GM06990 (cell line): ENCODE measurements around the gene SEC23IP.
A peak's percentile ranks its signal among the peaks of the same experiment; 100 is the strongest.

ENCODE experiments used
- DNase-seq: peaks from one replicate; pipeline ENCODE4 v3.0.0-alpha.2; 2011; ENCODE audit not compliant: insufficient read length; ENCODE audit errors: extremely low read depth
- H3K27me3 ChIP-seq: replicated peaks from 2 replicates; pipeline ENCODE4 v1.6.0; 2011; ENCODE audit warnings: low read length; ENCODE audit not compliant: control insufficient read depth, insufficient read depth
- H3K36me3 ChIP-seq: 2 replicates; pipeline ENCODE4 v1.5.1; 2011; ENCODE audit warnings: low read length; ENCODE audit not compliant: control insufficient read depth, insufficient read depth
- H3K4me3 ChIP-seq: replicated peaks from 2 replicates; pipeline ENCODE4 v1.5.1; 2011; ENCODE audit warnings: low read depth, mild to moderate bottlenecking, control low read depth, low read length
- CTCF ChIP-seq: IDR thresholded peaks from 2 replicates; pipeline ENCODE4 v1.5.1; 2011; ENCODE audit warnings: low read length, control low read depth, mild to moderate bottlenecking, inconsistent platforms; ENCODE audit not compliant: insufficient read depth, poor library complexity, severe bottlenecking

The SEC23IP gene

DNA sequence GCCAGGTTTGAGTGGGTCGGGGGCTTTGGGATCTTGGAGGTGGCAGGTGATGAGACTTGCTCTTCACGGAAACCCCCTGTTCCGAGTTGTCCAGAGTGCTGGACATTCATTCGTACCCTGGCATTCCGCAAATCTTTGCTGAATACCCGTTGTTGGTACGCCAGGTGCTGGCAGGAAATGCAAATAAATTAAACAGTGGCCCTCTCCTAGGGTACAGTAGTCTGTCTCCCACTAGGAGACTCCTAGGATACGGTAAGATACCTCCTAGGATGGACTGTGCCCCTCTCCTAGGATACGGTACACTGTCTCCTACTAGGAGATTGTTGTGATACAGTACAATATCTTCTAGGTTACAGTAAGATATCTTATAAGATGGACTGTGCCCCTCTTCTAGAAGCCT lies 544 bp downstream of the SEC23IP start:
- Histone ChIP-seq H3K4me3 (peak overlapping the region; percentile 100), H3K27me3 (no peaks in the 10 kb centered on the region), H3K36me3 (peaks cover 7% of the 10 kb centered on the region)
- no peak for TF ChIP-seq CTCF
- no peak for DNase-seq

DNA sequence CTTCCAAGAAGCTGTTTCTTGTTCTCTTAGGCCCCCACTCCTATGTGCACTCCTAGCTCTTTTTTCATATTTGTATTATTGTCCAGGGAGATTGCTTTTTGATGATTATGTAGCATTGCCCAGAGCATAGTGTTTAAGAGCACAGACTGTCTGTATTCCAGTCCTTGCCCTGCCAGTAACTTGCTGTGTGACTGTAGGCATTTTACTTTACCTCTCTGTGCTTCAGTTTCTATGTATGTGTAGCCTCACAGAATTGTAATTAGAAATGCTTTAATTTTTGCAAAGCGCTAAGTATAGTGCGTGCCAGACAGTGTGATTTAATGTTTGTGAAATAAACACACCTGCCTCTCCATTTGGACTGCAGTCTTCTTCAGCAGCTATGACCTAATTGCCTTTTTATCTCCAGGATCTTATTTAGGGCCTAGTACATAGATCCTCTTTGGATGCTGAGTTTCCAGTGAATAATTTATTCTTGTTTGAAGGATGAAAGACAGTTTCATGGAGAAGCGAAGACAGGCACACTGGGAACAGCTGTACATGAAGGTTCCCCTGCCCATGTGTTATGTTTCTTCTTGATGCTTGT lies 1.4 kb downstream of the SEC23IP start:
- Histone ChIP-seq H3K27me3 (no peaks in the 10 kb centered on the region), H3K4me3 (peak overlapping the region; percentile 50), H3K36me3 (peaks cover 12% of the 10 kb centered on the region)
- TF ChIP-seq CTCF = no peak
- DNase-seq = no peak

DNA sequence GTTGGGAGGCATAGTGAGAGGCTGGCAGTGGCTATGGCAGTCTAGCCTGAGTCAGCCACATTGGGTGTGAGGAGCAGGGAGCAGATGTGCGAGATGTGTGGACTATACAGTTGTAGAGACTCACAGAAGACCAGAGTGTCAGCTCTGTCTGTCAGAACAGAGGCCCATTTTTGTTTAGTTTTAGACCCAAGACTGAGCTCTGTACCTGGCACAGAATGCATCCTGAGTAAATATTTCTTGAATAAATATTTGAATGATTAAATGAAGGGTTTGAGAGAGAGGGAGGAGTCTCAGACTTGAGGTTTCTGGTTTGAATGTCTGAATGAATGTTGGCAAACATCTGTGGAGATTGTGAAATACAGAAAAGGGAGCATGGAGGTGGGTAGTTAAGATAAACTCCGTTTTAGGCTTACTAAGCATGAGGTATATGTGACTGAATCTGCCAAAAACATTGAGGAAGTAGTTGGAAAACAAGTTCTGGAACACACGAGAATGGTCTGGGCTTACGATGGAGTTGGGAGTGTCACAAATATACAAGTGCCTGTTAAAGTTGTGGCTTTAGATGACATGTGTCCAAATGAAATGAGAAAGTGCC lies 3.6 kb downstream of the SEC23IP start:
- no peak for DNase-seq
- Histone ChIP-seq H3K27me3 (no peaks in the 10 kb centered on the region), H3K4me3 (no peak overlapping the region), H3K36me3 (peaks cover 12% of the 10 kb centered on the region)
- TF ChIP-seq CTCF = no peak

DNA sequence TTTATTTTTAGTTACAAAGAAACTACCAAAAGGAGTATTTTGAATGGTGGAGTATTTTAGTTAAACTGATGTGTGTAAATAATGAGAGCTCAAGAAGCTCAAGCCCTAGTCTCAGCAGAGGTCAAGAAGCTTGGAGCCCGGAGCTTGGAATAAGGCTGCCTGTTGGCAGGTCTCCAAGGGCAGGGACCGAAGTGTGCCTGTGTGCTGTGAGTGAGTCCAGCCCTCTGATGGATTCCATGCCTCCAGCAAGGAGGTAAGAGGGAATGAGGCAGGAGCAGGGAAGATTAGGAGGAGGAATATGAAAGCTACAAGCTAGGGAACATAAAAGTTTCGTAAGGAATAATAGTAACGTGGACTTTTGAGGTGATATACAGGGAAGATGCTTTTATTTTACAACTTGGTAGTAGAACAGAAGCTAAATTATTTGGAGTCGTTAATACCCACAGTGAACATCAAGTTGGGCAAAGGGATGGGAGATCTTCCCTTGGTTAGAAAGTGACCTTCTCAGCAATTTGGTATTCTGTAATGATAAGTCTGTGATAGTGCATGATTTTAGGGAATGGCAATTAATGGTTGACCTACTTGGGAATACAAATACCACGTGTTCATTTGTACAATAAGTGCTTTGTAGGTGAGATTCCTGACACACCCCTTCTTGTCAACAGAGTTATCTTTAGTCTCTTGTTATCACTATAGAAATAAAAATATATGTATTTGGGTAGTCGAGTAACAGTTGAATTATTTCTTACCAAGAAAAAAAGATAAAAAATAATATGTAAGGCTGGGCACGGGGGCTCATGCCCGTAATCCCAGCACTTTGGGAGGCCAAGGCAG lies 4.6 kb downstream of the SEC23IP start:
- Histone ChIP-seq H3K4me3 (no peak overlapping the region), H3K27me3 (no peaks in the 10 kb centered on the region), H3K36me3 (peaks cover 12% of the 10 kb centered on the region)
- no peak for TF ChIP-seq CTCF
- DNase-seq = no peak

GRCh38 chr10:119898577-119898976 lies 6.0 kb downstream of the SEC23IP start:
- no peak overlapping the region for H3K4me3 ChIP-seq
- peaks cover 14% of the 10 kb centered on the region for H3K36me3 ChIP-seq
- DNase-seq = no peak
- TF ChIP-seq CTCF = no peak
- H3K27me3 ChIP-seq = no peaks in the 10 kb centered on the region
